ENCODE data around the gene CDC5L.
"Not testable (repeated sequence)": the region's sequence is repeated elsewhere in the genome, so short reads cannot be mapped to it uniquely, and the experiment has no call there.

The CDC5L gene

DNA sequence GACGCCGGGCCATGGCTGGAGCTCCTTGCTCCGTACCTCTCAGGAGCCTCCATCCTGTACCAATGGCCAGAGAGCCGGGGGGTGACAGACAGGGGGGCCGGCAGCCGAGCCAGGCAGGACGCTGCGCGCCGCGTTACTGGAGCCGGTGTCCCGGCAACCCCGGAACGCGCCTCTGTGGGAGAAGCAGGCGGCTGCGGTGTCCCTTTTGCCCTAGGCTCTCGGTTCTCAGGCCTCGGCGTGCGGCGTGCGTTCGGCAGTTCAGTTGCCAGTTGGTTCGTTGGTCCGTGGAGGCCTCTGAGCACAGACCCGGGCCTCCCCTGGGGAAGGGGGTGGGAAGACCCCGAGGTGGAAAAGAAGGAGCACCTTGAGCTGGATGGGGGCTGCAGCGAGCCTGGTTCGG is 45.0 kb upstream of the CDC5L start, which contains the start of gene SPATS1:
Gene SPATS1, plus strand, starts transcription at position 162 of the 400 bp plus-strand sequence. CDS start 446 bp downstream, outside the sequence.
- TF ChIP-seq, protein P1, sequence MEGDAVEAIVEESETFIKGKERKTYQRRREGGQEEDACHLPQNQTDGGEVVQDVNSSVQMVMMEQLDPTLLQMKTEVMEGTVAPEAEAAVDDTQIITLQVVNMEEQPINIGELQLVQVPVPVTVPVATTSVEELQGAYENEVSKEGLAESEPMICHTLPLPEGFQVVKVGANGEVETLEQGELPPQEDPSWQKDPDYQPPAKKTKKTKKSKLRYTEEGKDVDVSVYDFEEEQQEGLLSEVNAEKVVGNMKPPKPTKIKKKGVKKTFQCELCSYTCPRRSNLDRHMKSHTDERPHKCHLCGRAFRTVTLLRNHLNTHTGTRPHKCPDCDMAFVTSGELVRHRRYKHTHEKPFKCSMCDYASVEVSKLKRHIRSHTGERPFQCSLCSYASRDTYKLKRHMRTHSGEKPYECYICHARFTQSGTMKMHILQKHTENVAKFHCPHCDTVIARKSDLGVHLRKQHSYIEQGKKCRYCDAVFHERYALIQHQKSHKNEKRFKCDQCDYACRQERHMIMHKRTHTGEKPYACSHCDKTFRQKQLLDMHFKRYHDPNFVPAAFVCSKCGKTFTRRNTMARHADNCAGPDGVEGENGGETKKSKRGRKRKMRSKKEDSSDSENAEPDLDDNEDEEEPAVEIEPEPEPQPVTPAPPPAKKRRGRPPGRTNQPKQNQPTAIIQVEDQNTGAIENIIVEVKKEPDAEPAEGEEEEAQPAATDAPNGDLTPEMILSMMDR (IDR thresholded peaks at IDR 0.05; ENCODE audit: insufficient read depth, low read depth, low read length, missing control alignments) = no peak
- H3K4me3 ChIP-seq (ENCODE audit: low read depth, low read length) = no peak within 1 kb of the TSS
- DNase-seq (ENCODE audit: low read depth) = no peak

DNA sequence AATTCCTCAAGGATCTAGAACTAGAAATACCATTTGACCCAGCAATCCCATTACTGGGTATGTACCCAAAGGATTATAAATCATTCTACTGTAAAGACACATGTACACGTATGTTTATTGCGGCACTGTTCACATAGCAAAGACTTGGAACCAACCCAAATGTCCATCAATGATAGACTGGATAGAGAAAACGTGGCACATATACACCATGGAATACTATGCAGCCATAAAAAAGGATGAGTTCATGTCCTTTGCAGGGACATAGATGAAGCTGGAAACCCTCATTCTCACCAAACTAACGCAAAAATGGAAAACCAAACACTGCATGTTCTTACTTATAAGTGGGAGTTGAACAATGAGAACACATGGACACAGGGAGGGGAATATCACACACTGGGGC is 40.7 kb upstream of the CDC5L start:
- H3K4me3 ChIP-seq (ENCODE audit: low read depth, low read length); DNase-seq (ENCODE audit: low read depth): not testable (repeated sequence)

DNA sequence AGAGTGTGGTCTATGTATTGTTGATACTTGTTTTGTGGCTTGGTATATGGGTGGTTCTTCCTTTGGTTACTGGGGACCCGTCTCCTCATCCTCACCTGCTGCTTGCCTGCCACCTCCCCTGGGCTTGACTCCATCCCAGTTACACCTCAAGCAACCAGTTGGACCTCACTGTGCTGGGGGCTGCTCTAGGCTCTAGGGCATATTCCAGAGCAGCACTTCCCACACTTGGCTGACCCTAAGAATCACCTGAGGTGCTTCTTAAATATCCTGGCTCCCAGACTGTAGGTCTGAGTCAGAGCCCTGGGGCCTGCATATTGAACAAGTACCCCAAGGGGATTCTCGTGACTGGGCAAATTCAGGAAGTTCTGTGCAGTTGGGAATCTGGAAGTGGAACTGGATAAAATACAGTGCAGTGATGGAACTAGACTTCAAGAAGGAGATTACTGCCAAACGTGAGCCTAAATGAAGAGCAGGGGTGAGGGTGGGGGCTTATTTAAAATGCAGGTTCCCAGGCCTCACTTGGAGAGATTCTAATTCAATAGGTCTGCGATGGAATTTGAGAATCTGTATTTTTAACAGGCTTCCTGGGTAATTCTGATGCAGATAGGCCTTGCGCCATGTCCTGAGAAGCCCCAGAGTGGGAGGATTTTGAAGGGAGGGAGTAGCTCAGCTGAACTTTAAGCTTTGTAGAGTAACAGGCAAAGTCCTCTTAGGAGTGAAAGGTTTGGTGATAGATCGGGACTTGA is 37.4 kb upstream of the CDC5L start:
- TF ChIP-seq, protein P1 (IDR thresholded peaks at IDR 0.05; ENCODE audit: insufficient read depth, low read depth, low read length, missing control alignments) = no peak
- no peak overlapping the region for H3K4me3 ChIP-seq (ENCODE audit: low read depth, low read length)
- no peak for DNase-seq (ENCODE audit: low read depth)

DNA sequence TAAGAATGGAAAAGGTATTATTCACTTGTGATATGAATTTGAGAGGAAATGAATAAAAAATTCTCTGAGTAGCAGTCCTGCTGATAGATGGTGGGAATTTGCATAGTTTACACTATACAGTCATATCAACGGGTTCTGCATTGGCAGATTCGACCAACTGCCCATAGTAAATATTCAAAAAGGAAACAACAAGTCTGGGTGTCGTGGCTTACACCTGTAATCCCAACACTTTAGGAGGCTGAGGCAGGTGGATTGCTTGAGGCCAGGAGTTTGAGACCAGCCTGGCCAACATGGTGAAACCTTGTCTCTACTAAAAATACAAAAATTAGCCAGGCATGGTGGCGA is 36.9 kb upstream of the CDC5L start:
- DNase-seq (ENCODE audit: low read depth); H3K4me3 ChIP-seq (ENCODE audit: low read depth, low read length): not testable (repeated sequence)

DNA sequence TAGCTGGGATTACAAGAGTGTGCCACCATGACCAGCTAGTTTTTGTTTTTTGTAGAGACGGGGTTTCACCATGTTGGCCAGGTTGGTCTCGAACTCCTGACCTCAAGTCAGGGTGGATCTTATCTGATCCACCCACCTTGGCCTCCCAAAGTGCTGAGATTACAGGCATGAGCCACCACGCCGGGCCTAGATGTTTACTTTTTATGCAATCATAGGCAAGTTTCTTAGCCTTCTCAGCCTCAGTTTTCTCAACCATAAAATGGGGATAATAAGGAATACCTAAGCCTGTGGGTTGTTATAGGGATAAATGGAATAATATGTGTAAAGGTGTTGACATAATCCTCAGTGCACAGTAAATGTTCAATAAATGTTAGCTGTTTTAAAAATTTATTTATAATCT is 35.2 kb upstream of the CDC5L start:
- H3K4me3 ChIP-seq (ENCODE audit: low read depth, low read length) = no peak overlapping the region
- no peak for DNase-seq (ENCODE audit: low read depth)
- TF ChIP-seq, protein P1 (IDR thresholded peaks at IDR 0.05; ENCODE audit: insufficient read depth, low read depth, low read length, missing control alignments) = no peak

DNA sequence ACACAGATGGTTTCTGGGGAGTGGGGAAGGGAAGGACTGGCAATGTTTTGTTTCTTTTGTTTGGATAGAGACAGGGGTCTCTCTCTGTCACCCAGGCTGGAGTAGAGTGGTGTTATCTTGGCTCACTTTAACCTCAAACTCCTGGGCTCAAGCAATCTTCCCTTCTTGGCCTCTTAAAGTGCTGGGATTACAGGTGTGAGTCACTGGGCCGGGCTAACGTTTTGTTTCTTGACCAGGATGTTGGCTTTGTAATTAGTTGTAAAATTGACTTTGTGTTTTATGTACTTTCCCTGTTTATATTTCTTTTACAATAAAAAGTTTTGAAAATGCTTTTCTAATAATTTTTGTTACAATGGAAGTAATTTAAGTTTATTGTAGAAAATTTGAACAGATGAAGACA is 34.2 kb upstream of the CDC5L start:
- DNase-seq (ENCODE audit: low read depth) = no peak
- TF ChIP-seq, protein P1 (IDR thresholded peaks at IDR 0.05; ENCODE audit: insufficient read depth, low read depth, low read length, missing control alignments) = no peak
- no peak overlapping the region for H3K4me3 ChIP-seq (ENCODE audit: low read depth, low read length)

DNA sequence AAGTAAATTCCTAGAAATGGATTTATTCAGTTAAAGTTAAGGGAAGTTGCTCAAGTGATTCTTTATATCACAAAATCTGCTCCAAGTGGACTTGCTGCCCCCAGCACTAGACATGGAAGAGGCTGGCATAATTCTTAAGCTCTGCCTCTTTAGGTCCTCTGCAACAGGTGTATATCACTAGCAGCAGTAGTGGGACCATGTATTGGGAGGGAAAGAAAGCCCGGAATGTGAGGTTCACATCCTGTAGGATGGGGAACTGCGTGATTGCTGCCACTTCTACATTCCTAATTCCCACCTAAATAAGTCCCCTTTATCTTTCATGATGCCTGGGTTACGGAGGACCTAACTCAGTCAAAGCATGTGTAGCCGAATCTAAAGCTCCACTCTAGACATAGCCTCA is 31.9 kb upstream of the CDC5L start:
- no peak for DNase-seq (ENCODE audit: low read depth)
- no peak overlapping the region for H3K4me3 ChIP-seq (ENCODE audit: low read depth, low read length)
- TF ChIP-seq, protein P1 (IDR thresholded peaks at IDR 0.05; ENCODE audit: insufficient read depth, low read depth, low read length, missing control alignments) = no peak

DNA sequence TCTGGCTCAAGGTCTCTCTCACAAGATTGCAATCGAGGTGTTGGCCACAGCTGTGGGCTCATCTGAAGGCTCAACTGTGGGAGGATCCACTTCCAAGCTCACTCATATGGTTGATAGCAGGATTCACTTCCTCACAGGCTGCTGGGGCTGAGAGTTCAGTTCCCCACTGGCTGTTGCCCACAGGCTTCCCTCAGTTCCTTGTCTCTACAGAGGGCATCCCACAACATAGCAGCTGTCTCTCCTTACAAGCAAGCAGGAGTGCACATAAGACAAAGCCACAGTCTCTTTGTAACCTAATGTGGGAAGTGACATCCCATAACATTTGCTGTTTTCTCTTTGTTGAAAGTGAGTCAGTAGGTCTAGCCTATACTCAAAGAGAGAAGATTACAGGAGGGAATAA is 31.0 kb upstream of the CDC5L start:
- TF ChIP-seq, protein P1 (IDR thresholded peaks at IDR 0.05; ENCODE audit: insufficient read depth, low read depth, low read length, missing control alignments) = no peak
- H3K4me3 ChIP-seq (ENCODE audit: low read depth, low read length) = no peak overlapping the region
- no peak for DNase-seq (ENCODE audit: low read depth)
